HepG2 (cell line): Measurements from ENCODE around the gene PARP14. TPM values are rescaled to one million over a fixed set of nuclear protein-coding genes. Genes with fewer than 3 reads are reported as not detected.

ENCODE experiments used
- ATAC-seq: fragments of 200-7000 bp; cut with Tn5 transposase; 3 replicates; pipeline ENCODE4 v1.9.1; 2020; ENCODE audit warnings: mild to moderate bottlenecking, moderate library complexity
- BruUV-seq: library from RNA; stranded (reverse); fragments of 400-500 nt; replicated peaks from 2 replicates; lab custom pipeline; 2021; lab: Mats Ljungman, UMichigan
- CTCF ChIA-PET: fragments of 300-600 bp; formaldehyde crosslinking; extraction: SDS; loops from one replicate; lab custom pipeline; 2021; ENCODE audit warnings: low total read pairs, inconsistent platforms, low intra/inter-chr PET ratio; lab: Yijun Ruan, JAX
- POLR2A ChIA-PET: fragments of 350-600 bp; sonication (Branson Sonifier 250); formaldehyde crosslinking; loops from one replicate; lab custom pipeline; 2020; ENCODE audit warnings: antibody characterized with exemption, inconsistent platforms; lab: Yijun Ruan, JAX
- DNase-seq: peaks from one replicate; pipeline ENCODE4 v3.0.0-alpha.2; 2015; ENCODE audit warnings: low spot score
- FAIRE-seq: peaks from 3 replicates; lab custom pipeline; 2011; peaks lifted over from hg19 to GRCh38; lab: Jason Lieb, UNC
- H2AFZ ChIP-seq: one replicate; pipeline ENCODE4 v1.6.1; 2011; ENCODE audit warnings: low read length, inconsistent platforms
- H3K27ac ChIP-seq: fragments of 300-600 bp; 3 replicates; pipeline ENCODE4 v1.8.0; 2011; ENCODE audit warnings: mixed run types, mild to moderate bottlenecking, mixed read lengths, low read length, inconsistent platforms; ENCODE audit not compliant: insufficient read depth; ENCODE audit errors: extremely low read length
- H3K27me3 ChIP-seq, 2 experiments: fragments of 200-600 bp in 1 of 2; 2 replicates in 1 of 2; 3 replicates in 1 of 2; pipeline versions ENCODE4 v1.6.0 to v1.8.0; 2011; ENCODE audit warnings: low read length in 2 of 2, mild to moderate bottlenecking in 2 of 2, moderate library complexity in 2 of 2, inconsistent platforms in 1 of 2; ENCODE audit not compliant: insufficient read depth in 2 of 2, control insufficient read depth in 1 of 2
- H3K36me3 ChIP-seq, 2 experiments: fragments of 200-600 bp in 1 of 2; replicated peaks in 1 of 2; 2 replicates in 1 of 2; 3 replicates in 1 of 2; pipeline versions ENCODE4 v1.5.1 to v1.8.0; 2011; ENCODE audit warnings: low read length in 2 of 2, inconsistent platforms in 1 of 2; ENCODE audit not compliant: insufficient read depth in 2 of 2, control insufficient read depth in 1 of 2
- H3K4me1 ChIP-seq: 2 replicates; pipeline ENCODE4 v1.5.1; 2012; ENCODE audit warnings: low read length, inconsistent platforms; ENCODE audit not compliant: insufficient read depth
- H3K4me2 ChIP-seq: 2 replicates; pipeline ENCODE4 v1.6.0; 2011; ENCODE audit warnings: low read depth, low read length, inconsistent platforms
- H3K4me3 ChIP-seq, 3 experiments: fragments of 200-600 bp in 1 of 3; sonication (generic), shearing (Covaris generic) in 1 of 3; replicated peaks in 1 of 3; 2 replicates each; pipeline ENCODE4 v1.5.1; 2011 to 2016; ENCODE audit warnings: low read length in 3 of 3, inconsistent platforms in 2 of 3, low read depth in 2 of 3, mild to moderate bottlenecking in 2 of 3, control low read depth in 1 of 3, mixed read lengths in 1 of 3; ENCODE audit not compliant: insufficient read depth in 1 of 3
- H3K79me2 ChIP-seq: one replicate; pipeline ENCODE4 v1.6.1; 2011; ENCODE audit warnings: low read length, inconsistent platforms; ENCODE audit not compliant: insufficient read depth
- H3K9ac ChIP-seq: 2 replicates; pipeline ENCODE4 v1.6.0; 2011; ENCODE audit warnings: mild to moderate bottlenecking, low read depth, low read length, inconsistent platforms; ENCODE audit not compliant: insufficient read depth
- H3K9me3 ChIP-seq: 2 replicates; pipeline ENCODE4 v1.5.1; 2012; ENCODE audit warnings: mild to moderate bottlenecking, low read length
- H4K20me1 ChIP-seq: 2 replicates; pipeline ENCODE4 v1.6.0; 2011; ENCODE audit warnings: inconsistent platforms, mild to moderate bottlenecking, low read length, moderate library complexity; ENCODE audit not compliant: insufficient read depth
- CEBPG ChIP-seq: IDR thresholded peaks from 2 replicates; pipeline ENCODE4 v1.6.1; 2016
- CHD4 ChIP-seq: fragments of 200-600 bp; sonication (generic); IDR thresholded peaks from 2 replicates; pipeline ENCODE4 v1.7.0; 2017; ENCODE audit warnings: mild to moderate bottlenecking, low read length, borderline replicate concordance
- HNRNPUL1 ChIP-seq: fragments of 200-400 bp; formaldehyde crosslinking; IDR thresholded peaks from 2 replicates; pipeline ENCODE4 v1.6.1; 2017; ENCODE audit warnings: low read depth, mild to moderate bottlenecking, low read length, moderate library complexity
- KLF6 ChIP-seq: IDR thresholded peaks from 2 replicates; pipeline ENCODE4 v1.8.0; 2016; ENCODE audit warnings: missing biosample characterization, missing genetic modification reagents
- MNT ChIP-seq: fragments of 450-650 bp; IDR thresholded peaks from 2 replicates; pipeline ENCODE4 v1.6.1; 2016
- NCOA1 ChIP-seq: sonication (generic); formaldehyde crosslinking; IDR thresholded peaks from 2 replicates; pipeline ENCODE4 v1.9.0; 2021; ENCODE audit warnings: missing genetic modification reagents
- NFIB ChIP-seq: sonication (generic); formaldehyde crosslinking; IDR thresholded peaks from 2 replicates; pipeline ENCODE4 v1.9.0; 2021; ENCODE audit warnings: missing genetic modification reagents, mild to moderate bottlenecking, borderline replicate concordance
- NR0B2 ChIP-seq: sonication (generic); formaldehyde crosslinking; IDR thresholded peaks from 2 replicates; pipeline ENCODE4 v1.4.0; 2020; ENCODE audit warnings: mild to moderate bottlenecking, missing genetic modification reagents
- PITX1 ChIP-seq: sonication (generic); formaldehyde crosslinking; IDR thresholded peaks from 2 replicates; pipeline ENCODE4 v1.5.1; 2020; ENCODE audit warnings: mild to moderate bottlenecking, missing genetic modification reagents
- RAD51 ChIP-seq: fragments of 450-650 bp; IDR thresholded peaks from 2 replicates; pipeline ENCODE4 v1.6.1; 2016; ENCODE audit warnings: borderline replicate concordance
- SMC3 ChIP-seq: IDR thresholded peaks from 2 replicates; pipeline ENCODE4 v1.6.1; 2011; ENCODE audit warnings: low read length, improper control_type of control experiment
- SP4 ChIP-seq: sonication (generic); formaldehyde crosslinking; IDR thresholded peaks from 2 replicates; pipeline ENCODE4 v1.8.1; 2023; ENCODE audit warnings: mild to moderate bottlenecking, missing genetic modification reagents
- ZNF629 ChIP-seq: sonication (generic); formaldehyde crosslinking; conservative IDR thresholded peaks from 2 replicates; pipeline ENCODE4 v1.5.0; 2020; ENCODE audit warnings: missing genetic modification reagents
- ZNF652 ChIP-seq: IDR thresholded peaks from 2 replicates; pipeline ENCODE4 v1.6.1; 2016; ENCODE audit warnings: low read depth, borderline replicate concordance
- ZNF709 ChIP-seq: sonication (generic); formaldehyde crosslinking; IDR thresholded peaks from 2 replicates; pipeline ENCODE4 v1.5.0; 2020; ENCODE audit warnings: mild to moderate bottlenecking, missing genetic modification reagents
- WGBS: methylation state at CpG from one replicate; pipeline ENCODE4 v1.1.6; 2017; ENCODE audit warnings: low lambda C conversion rate; 5-methylcytosine and 5-hydroxymethylcytosine counted together
- in situ Hi-C: cut with HindIII; loops from 2 replicates; pipeline ENCODE4 v1.10.0; 2017; ENCODE audit warnings: low pct_unique_long_range_greater_than_20kb; ENCODE audit not compliant: extremely low pct_ligation_motif_present
- intact Hi-C: fragments of 100-400 bp; cut with micrococcal nuclease; formaldehyde crosslinking; loops from one replicate; pipeline ENCODE4 v1.10.0; 2022; ENCODE audit not compliant: unreplicated experiment
- polyA plus RNA-seq, 8 experiments: library from polyadenylated mRNA; depleted of rRNA in 3 of 8; stranded (reverse) in 7 of 8; unstranded in 1 of 8; fragments of >200 nt; fragmentation: Illumina TruSeq in 4 of 8; extraction: Trizol in 4 of 8; gene quantifications; 2 replicates each; pipeline versions ENCODE4 v1.2.1 to v1.2.3, GENCODE V29; 2011 to 2016; ENCODE audit warnings: low read depth in 4 of 8, missing spikeins in 1 of 8, mixed read lengths in 1 of 8; ENCODE audit not compliant: insufficient read depth in 1 of 8
- total RNA-seq, 5 experiments: library from RNA; depleted of rRNA; stranded (reverse); fragments of >200 nt; fragmentation: Illumina TruSeq; extraction: Trizol; gene quantifications; 2 replicates each; pipeline ENCODE4 v1.2.3, GENCODE V29; 2016; ENCODE audit warnings: low read depth in 1 of 5
- TF ChIP-seq, protein P1 (sequence below): sonication (generic); formaldehyde crosslinking; IDR thresholded peaks from 2 replicates; pipeline ENCODE4 v1.5.0; 2020; ENCODE audit warnings: missing genetic modification reagents
- TF ChIP-seq, protein P2 (sequence below): sonication (generic); formaldehyde crosslinking; IDR thresholded peaks from 2 replicates; pipeline ENCODE4 v1.4.0; 2020; ENCODE audit warnings: missing genetic modification reagents, borderline replicate concordance
- TF ChIP-seq, protein P3 (sequence below): sonication (generic); formaldehyde crosslinking; IDR thresholded peaks from 2 replicates; pipeline ENCODE4 v1.4.0; 2020; ENCODE audit warnings: missing genetic modification reagents

Gene PARP14
- total and polyA plus RNA-seq, 2 of the 13 experiments (the other 11 are each of a cell fraction or from before 2014, with no cell fraction given), result 9.0 to 19.1 TPM

DNA sequence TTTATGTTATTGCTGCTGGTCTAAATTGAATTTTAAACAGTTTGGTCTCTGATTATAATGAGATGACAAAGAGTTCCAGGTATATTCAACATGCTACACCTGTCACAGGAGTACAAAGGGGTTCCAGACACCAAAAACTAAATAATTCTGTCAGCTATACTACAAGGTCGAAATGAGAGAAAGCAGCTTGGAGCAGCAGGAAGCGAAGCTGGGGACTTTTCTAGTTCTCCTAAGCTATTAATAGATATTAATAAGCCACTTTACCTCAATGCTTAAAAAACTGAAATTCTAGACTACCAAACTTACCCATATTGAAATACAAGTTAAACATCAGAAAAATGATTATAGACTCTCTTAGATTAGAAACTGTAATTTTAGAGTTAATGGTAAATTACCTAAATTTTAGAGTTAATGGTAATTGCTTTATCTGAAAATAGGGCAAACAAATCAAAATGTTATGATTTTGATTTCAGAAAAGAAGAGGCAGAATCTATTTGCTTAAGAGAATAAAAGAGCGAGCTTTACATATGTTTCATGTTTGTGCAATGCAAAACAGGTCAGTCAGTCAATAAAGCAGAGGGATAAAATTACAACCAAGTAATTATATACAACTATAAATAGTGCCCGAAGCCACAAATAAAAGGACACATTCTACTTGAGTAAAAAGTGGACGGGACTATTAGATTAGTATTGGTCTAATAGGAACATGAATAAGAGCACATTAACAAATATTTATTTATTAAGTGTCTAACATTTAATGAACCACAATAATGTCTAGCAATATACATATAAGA lies 96.2 kb downstream of the PARP14 start:
- no peak overlapping the region for H2AFZ ChIP-seq
- no peak for DNase-seq
- in situ Hi-C loops (no loop called here), intact Hi-C loops (no loop called here)
- ChIA-PET POLR2A (no interaction called here), CTCF (no interaction called here)
- H3K9ac ChIP-seq, result no peak overlapping the region
- FAIRE-seq, result no peak
- H3K27me3 ChIP-seq, result no peaks in the 10 kb centered on the region
- H3K27ac ChIP-seq, result no peak overlapping the region
- TF ChIP-seq NR0B2 (CRISPR knock-in tag), result no peak
- no peak for TF ChIP-seq PITX1 (CRISPR knock-in tag)
- TF ChIP-seq CEBPG (CRISPR knock-in tag), result no peak
- TF ChIP-seq, protein P1, sequence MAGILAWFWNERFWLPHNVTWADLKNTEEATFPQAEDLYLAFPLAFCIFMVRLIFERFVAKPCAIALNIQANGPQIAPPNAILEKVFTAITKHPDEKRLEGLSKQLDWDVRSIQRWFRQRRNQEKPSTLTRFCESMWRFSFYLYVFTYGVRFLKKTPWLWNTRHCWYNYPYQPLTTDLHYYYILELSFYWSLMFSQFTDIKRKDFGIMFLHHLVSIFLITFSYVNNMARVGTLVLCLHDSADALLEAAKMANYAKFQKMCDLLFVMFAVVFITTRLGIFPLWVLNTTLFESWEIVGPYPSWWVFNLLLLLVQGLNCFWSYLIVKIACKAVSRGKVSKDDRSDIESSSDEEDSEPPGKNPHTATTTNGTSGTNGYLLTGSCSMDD, result no peak
- TF ChIP-seq ZNF709 (CRISPR knock-in tag), result no peak
- no peak for TF ChIP-seq NCOA1 (CRISPR knock-in tag)
- no peak for TF ChIP-seq RAD51
- TF ChIP-seq KLF6 (CRISPR knock-in tag), result no peak
- TF ChIP-seq ZNF629 (CRISPR knock-in tag), result no peak
- TF ChIP-seq, protein P2, sequence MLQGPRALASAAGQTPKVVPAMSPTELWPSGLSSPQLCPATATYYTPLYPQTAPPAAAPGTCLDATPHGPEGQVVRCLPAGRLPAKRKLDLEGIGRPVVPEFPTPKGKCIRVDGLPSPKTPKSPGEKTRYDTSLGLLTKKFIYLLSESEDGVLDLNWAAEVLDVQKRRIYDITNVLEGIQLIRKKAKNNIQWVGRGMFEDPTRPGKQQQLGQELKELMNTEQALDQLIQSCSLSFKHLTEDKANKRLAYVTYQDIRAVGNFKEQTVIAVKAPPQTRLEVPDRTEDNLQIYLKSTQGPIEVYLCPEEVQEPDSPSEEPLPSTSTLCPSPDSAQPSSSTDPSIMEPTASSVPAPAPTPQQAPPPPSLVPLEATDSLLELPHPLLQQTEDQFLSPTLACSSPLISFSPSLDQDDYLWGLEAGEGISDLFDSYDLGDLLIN (CRISPR knock-in tag), result no peak
- TF ChIP-seq SMC3, result no peak
- TF ChIP-seq, protein P3, sequence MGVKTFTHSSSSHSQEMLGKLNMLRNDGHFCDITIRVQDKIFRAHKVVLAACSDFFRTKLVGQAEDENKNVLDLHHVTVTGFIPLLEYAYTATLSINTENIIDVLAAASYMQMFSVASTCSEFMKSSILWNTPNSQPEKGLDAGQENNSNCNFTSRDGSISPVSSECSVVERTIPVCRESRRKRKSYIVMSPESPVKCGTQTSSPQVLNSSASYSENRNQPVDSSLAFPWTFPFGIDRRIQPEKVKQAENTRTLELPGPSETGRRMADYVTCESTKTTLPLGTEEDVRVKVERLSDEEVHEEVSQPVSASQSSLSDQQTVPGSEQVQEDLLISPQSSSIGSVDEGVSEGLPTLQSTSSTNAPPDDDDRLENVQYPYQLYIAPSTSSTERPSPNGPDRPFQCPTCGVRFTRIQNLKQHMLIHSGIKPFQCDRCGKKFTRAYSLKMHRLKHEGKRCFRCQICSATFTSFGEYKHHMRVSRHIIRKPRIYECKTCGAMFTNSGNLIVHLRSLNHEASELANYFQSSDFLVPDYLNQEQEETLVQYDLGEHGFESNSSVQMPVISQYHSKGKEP, result no peak
- no peak for TF ChIP-seq SP4
- no peak for TF ChIP-seq CHD4
- no peak for TF ChIP-seq NFIB (CRISPR knock-in tag)
- no peak for TF ChIP-seq MNT
- no peak for TF ChIP-seq HNRNPUL1
- no peak for TF ChIP-seq ZNF652 (CRISPR knock-in tag)
- H3K36me3 ChIP-seq, result no peaks in the 10 kb centered on the region
- no TSS peak for BruUV-seq
- 69% methylated on average over 5 of the region's 5 CpGs for WGBS
- no peaks in the 10 kb centered on the region for H4K20me1 ChIP-seq
- no peaks in the 10 kb centered on the region for H3K79me2 ChIP-seq
- no peak overlapping the region for H3K4me3 ChIP-seq
- H3K9me3 ChIP-seq, result no peaks in the 10 kb centered on the region
- ATAC-seq, result no peak
- H3K4me2 ChIP-seq, result no peak overlapping the region
- H3K4me1 ChIP-seq, result no peaks in the 10 kb centered on the region
